H1 (cell line): Measurements from ENCODE around the gene DES. TPM values are rescaled to one million over a fixed set of nuclear protein-coding genes. Genes with fewer than 3 reads are reported as not detected.

Source experiments
- CTCF ChIA-PET: fragments of 300-600 bp; sonication (Branson Sonifier 250); formaldehyde crosslinking; loops from one replicate; lab custom pipeline; 2021; ENCODE audit not compliant: partially characterized antibody; lab: Charles Lee
- POLR2A ChIA-PET: fragments of 300-600 bp; sonication (Branson Sonifier 250); formaldehyde crosslinking; loops from one replicate; lab custom pipeline; 2021; ENCODE audit warnings: inconsistent platforms; ENCODE audit not compliant: partially characterized antibody; lab: Charles Lee
- DNase-seq, 2 experiments: peaks; one replicate each; pipeline versions ENCODE4 v3.0.0 to v3.0.0-alpha.2; 2010 to 2022; ENCODE audit warnings: low spot score in 2 of 2, low read depth in 1 of 2, mixed read lengths in 1 of 2
- FAIRE-seq: peaks from 2 replicates; lab custom pipeline; 2011; peaks lifted over from hg19 to GRCh38; lab: Jason Lieb, UNC
- H2AFZ ChIP-seq: 2 replicates; pipeline ENCODE4 v1.8.1; 2012; ENCODE audit warnings: low read length, inconsistent platforms
- H2AK5ac ChIP-seq: 2 replicates; pipeline ENCODE4 v1.6.1; 2013; ENCODE audit warnings: low read depth, low read length
- H2BK120ac ChIP-seq: replicated peaks from 2 replicates; pipeline ENCODE3; 2013; ENCODE audit warnings: low read depth, low read length, inconsistent platforms
- H2BK12ac ChIP-seq: 2 replicates; pipeline ENCODE4 v1.6.1; 2013; ENCODE audit warnings: low read depth, low read length
- H2BK15ac ChIP-seq: 2 replicates; pipeline ENCODE4 v1.6.1; 2013; ENCODE audit warnings: low read length
- H2BK20ac ChIP-seq: 2 replicates; pipeline ENCODE4 v1.6.1; 2013; ENCODE audit warnings: low read length
- H2BK5ac ChIP-seq: 2 replicates; pipeline ENCODE4 v1.6.1; 2013; ENCODE audit warnings: low read depth, low read length
- H3K14ac ChIP-seq: 2 replicates; pipeline ENCODE4 v1.6.1; 2013; ENCODE audit warnings: inconsistent platforms; ENCODE audit not compliant: insufficient read length
- H3K18ac ChIP-seq: 2 replicates; pipeline ENCODE4 v1.6.1; 2013; ENCODE audit warnings: low read length; ENCODE audit errors: extremely low read depth
- H3K23ac ChIP-seq: 2 replicates; pipeline ENCODE4 v1.6.1; 2013; ENCODE audit warnings: inconsistent platforms; ENCODE audit not compliant: insufficient read length
- H3K23me2 ChIP-seq: 2 replicates; pipeline ENCODE4 v1.6.1; 2013; ENCODE audit warnings: low read depth, low read length
- H3K27ac ChIP-seq: 2 replicates; pipeline ENCODE4 v1.6.1; 2011; ENCODE audit warnings: low read depth, low read length, inconsistent platforms
- H3K27me3 ChIP-seq, 4 experiments: replicated peaks in 1 of 4; 1 replicate in 1 of 4; 2 replicates in 3 of 4; pipeline versions ENCODE4 v1.6.1 to v1.8.1; 2011 to 2013; ENCODE audit warnings: low read length in 3 of 4, mild to moderate bottlenecking in 3 of 4, inconsistent platforms in 2 of 4, mixed read lengths in 2 of 4, moderate library complexity in 1 of 4; ENCODE audit not compliant: control insufficient read depth in 3 of 4, insufficient read depth in 3 of 4; ENCODE audit errors: extremely low read depth in 1 of 4
- H3K36me3 ChIP-seq, 4 experiments: 2 replicates each; pipeline versions ENCODE4 v1.6.1 to v1.8.1; 2011 to 2013; ENCODE audit warnings: mild to moderate bottlenecking in 4 of 4, low read length in 3 of 4, moderate library complexity in 2 of 4, control low read depth in 1 of 4, inconsistent platforms in 1 of 4; ENCODE audit not compliant: insufficient read depth in 4 of 4, control insufficient read depth in 2 of 4
- H3K4ac ChIP-seq: replicated peaks from 2 replicates; pipeline ENCODE3; 2013; ENCODE audit warnings: low read length, low read depth, mixed read lengths, inconsistent platforms; ENCODE audit not compliant: insufficient read length
- H3K4me1 ChIP-seq, 4 experiments: replicated peaks in 1 of 4; 1 replicate in 1 of 4; 2 replicates in 3 of 4; pipeline versions ENCODE4 v1.6.1 to v1.8.1; 2011 to 2013; ENCODE audit warnings: low read length in 3 of 4, inconsistent platforms in 2 of 4, mixed read lengths in 1 of 4; ENCODE audit not compliant: insufficient read depth in 4 of 4, control insufficient read depth in 3 of 4
- H3K4me2 ChIP-seq, 2 experiments: 2 replicates each; pipeline versions ENCODE4 v1.6.1 to v1.8.1; 2011 to 2013; ENCODE audit warnings: low read depth in 2 of 2, low read length in 2 of 2, control low read depth in 1 of 2, inconsistent platforms in 1 of 2, mild to moderate bottlenecking in 1 of 2; ENCODE audit not compliant: insufficient read depth in 1 of 2
- H3K4me3 ChIP-seq, 4 experiments: fragments of 200-600, 300-600 bp in 1 of 4; sonication (generic), shearing (Covaris generic), sonication (Bioruptor Twin) in 1 of 4; 2 replicates each; pipeline versions ENCODE4 v1.5.1 to v1.8.1; 2011 to 2016; ENCODE audit warnings: low read length in 4 of 4, low read depth in 3 of 4, control low read depth in 2 of 4, inconsistent platforms in 2 of 4, mild to moderate bottlenecking in 2 of 4, mixed read lengths in 1 of 4, moderate library complexity in 1 of 4; ENCODE audit not compliant: insufficient read depth in 2 of 4; ENCODE audit errors: extremely low read depth in 1 of 4
- H3K56ac ChIP-seq: replicated peaks from 2 replicates; pipeline ENCODE3; 2013; ENCODE audit warnings: low read depth, mild to moderate bottlenecking, mixed read lengths, low read length, inconsistent platforms; ENCODE audit not compliant: insufficient read length
- H3K79me1 ChIP-seq: 2 replicates; pipeline ENCODE4 v1.6.1; 2013; ENCODE audit warnings: low read depth, low read length, control low read depth
- H3K79me2 ChIP-seq, 2 experiments: 2 replicates each; pipeline versions ENCODE4 v1.6.1 to v1.8.1; 2012 to 2013; ENCODE audit warnings: low read length in 2 of 2, mild to moderate bottlenecking in 2 of 2, inconsistent platforms in 1 of 2; ENCODE audit not compliant: insufficient read depth in 2 of 2, control insufficient read depth in 1 of 2
- H3K9ac ChIP-seq, 4 experiments: replicated peaks in 1 of 4; 1 replicate in 1 of 4; 2 replicates in 3 of 4; pipeline versions ENCODE4 v1.6.1 to v1.8.1; 2011 to 2013; ENCODE audit warnings: low read depth in 3 of 4, low read length in 3 of 4, control low read depth in 2 of 4, mild to moderate bottlenecking in 2 of 4, moderate library complexity in 2 of 4, inconsistent platforms in 1 of 4; ENCODE audit errors: extremely low read depth in 1 of 4
- H3K9me3 ChIP-seq, 2 experiments: 2 replicates each; pipeline versions ENCODE4 v1.6.1 to v1.8.1; 2012 to 2013; ENCODE audit warnings: mild to moderate bottlenecking in 2 of 2, moderate library complexity in 2 of 2, control low read depth in 1 of 2, inconsistent platforms in 1 of 2, low read depth in 1 of 2, low read length in 1 of 2, mixed read lengths in 1 of 2; ENCODE audit not compliant: insufficient read depth in 2 of 2
- H4K20me1 ChIP-seq, 2 experiments: replicated peaks in 1 of 2; 2 replicates each; pipeline versions ENCODE3 to v1.8.1; 2011 to 2013; ENCODE audit warnings: inconsistent platforms in 2 of 2, low read length in 2 of 2, mild to moderate bottlenecking in 1 of 2; ENCODE audit not compliant: insufficient read depth in 2 of 2, control insufficient read depth in 1 of 2
- H4K5ac ChIP-seq: 2 replicates; pipeline ENCODE4 v1.6.1; 2013; ENCODE audit warnings: low read length, low read depth, mixed read lengths, inconsistent platforms; ENCODE audit not compliant: insufficient read length
- H4K8ac ChIP-seq: 2 replicates; pipeline ENCODE4 v1.8.0; 2013; ENCODE audit warnings: mild to moderate bottlenecking, moderate library complexity, low read length, inconsistent platforms; ENCODE audit not compliant: insufficient read depth; ENCODE audit errors: extremely low read depth
- H4K91ac ChIP-seq: replicated peaks from 2 replicates; pipeline ENCODE3; 2013; ENCODE audit warnings: low read length, mixed read lengths, inconsistent platforms; ENCODE audit not compliant: insufficient read length
- ASH2L ChIP-seq: fragments of 200-600, 300-600 bp; sonication (generic); IDR thresholded peaks from one replicate; pipeline ENCODE4 v1.7.1; 2017; ENCODE audit warnings: low read length
- ATF2 ChIP-seq: IDR thresholded peaks from 2 replicates; pipeline ENCODE4 v1.6.1; 2012; ENCODE audit warnings: low read length, inconsistent platforms
- BCL11A ChIP-seq, 2 experiments: IDR thresholded peaks; one replicate each; pipeline ENCODE4 v1.6.1; 2011; ENCODE audit warnings: low read depth in 2 of 2, low read length in 2 of 2, mild to moderate bottlenecking in 2 of 2
- CEBPB ChIP-seq: IDR thresholded peaks from 2 replicates; pipeline ENCODE4 v1.6.1; 2012; ENCODE audit warnings: low read depth, low read length
- FOSL1 ChIP-seq: IDR thresholded peaks from 2 replicates; pipeline ENCODE4 v1.6.1; 2011; ENCODE audit warnings: mild to moderate bottlenecking, low read depth, low read length, moderate library complexity; ENCODE audit not compliant: insufficient read depth
- HDAC6 ChIP-seq: IDR thresholded peaks from one replicate; pipeline ENCODE4 v1.7.1; 2012; ENCODE audit warnings: low read depth, mild to moderate bottlenecking, inconsistent platforms, low read length, moderate library complexity
- POLR2AphosphoS5 ChIP-seq: IDR thresholded peaks from 2 replicates; pipeline ENCODE4 v1.6.1; 2011; ENCODE audit warnings: low read depth, low read length
- SAP30 ChIP-seq: fragments of 300-600 bp; sonication (generic); IDR thresholded peaks from 2 replicates; pipeline ENCODE4 v1.7.1; 2012; ENCODE audit warnings: low read length, moderate library complexity, mild to moderate bottlenecking, inconsistent platforms; ENCODE audit not compliant: insufficient read depth, insufficient replicate concordance
- SIN3A ChIP-seq, 2 experiments: IDR thresholded peaks in 1 of 2; conservative IDR thresholded peaks in 1 of 2; 2 replicates each; pipeline ENCODE4 v1.6.1; 2011 to 2012; ENCODE audit warnings: low read length in 2 of 2, improper control_type of control experiment in 1 of 2, low read depth in 1 of 2, mild to moderate bottlenecking in 1 of 2
- USF2 ChIP-seq: IDR thresholded peaks from 2 replicates; pipeline ENCODE4 v1.6.1; 2011; ENCODE audit warnings: low read length, improper control_type of control experiment
- ZNF274 ChIP-seq: IDR thresholded peaks from 2 replicates; pipeline ENCODE4 v1.7.0; 2012; ENCODE audit warnings: low read length, borderline replicate concordance; ENCODE audit errors: extremely low read depth
- WGBS, 2 experiments: shearing (Covaris generic) in 1 of 2; methylation state at CpG; one replicate each; pipeline versions ENCODE4 v1.1.6 to v1.1.7; 2013 to 2015; ENCODE audit warnings: low lambda C conversion rate in 2 of 2, mixed read lengths in 2 of 2, inconsistent platforms in 1 of 2, low coverage in 1 of 2, missing lambda C conversion rate in 1 of 2; ENCODE audit not compliant: insufficient replicate concordance in 2 of 2, insufficient coverage in 1 of 2, insufficient read length in 1 of 2; ENCODE audit errors: extremely low coverage in 1 of 2, missing lambda C conversion rate in 1 of 2; 5-methylcytosine and 5-hydroxymethylcytosine counted together
- polyA plus RNA-seq, 7 experiments: library from polyadenylated mRNA; depleted of rRNA in 3 of 7; stranded (reverse) in 5 of 7; unstranded in 2 of 7; fragments of >200 nt in 5 of 7; fragments of 200-250 nt in 2 of 7; gene quantifications; 1 replicate in 5 of 7; 2 replicates in 1 of 7; 4 replicates in 1 of 7; pipeline versions ENCODE4 v1.2.1 to v1.2.3, GENCODE V29; 2011 to 2013; ENCODE audit warnings: missing spikeins in 2 of 7, mixed read lengths in 2 of 7
- total RNA-seq: library from RNA; stranded (reverse); fragmentation: NEBNext Ultra II Directional; extraction: Animal tissue kit (Norgen Biotek cat#: 25700); gene quantifications from 2 replicates; pipeline ENCODE4 v1.2.1, GENCODE V29; 2021

Gene DES
- total and polyA plus RNA-seq, 2 of the 8 experiments (the other 6 are each of a cell fraction or from before 2014, with no cell fraction given) = 1.8 to 4.3 TPM

- H4K20me1 ChIP-seq = no peaks in the 10 kb centered on the region
- H3K4ac ChIP-seq = no peak overlapping the region
- H3K79me2 ChIP-seq = no peaks in the 10 kb centered on the region
- no peak overlapping the region for H3K14ac ChIP-seq
- no peak overlapping the region for H2BK120ac ChIP-seq
- peaks cover 3 to 22% (median 8%) of the 10 kb centered on the region in 4 experiments for H3K4me1 ChIP-seq
- H3K23me2 ChIP-seq = no peaks in the 10 kb centered on the region
- no peak for FAIRE-seq
- no peak overlapping the region for H3K18ac ChIP-seq
- POLR2A ChIA-PET = no interaction called here
- no peak overlapping the region for H2BK20ac ChIP-seq
- no peak overlapping the region for H2BK5ac ChIP-seq
- CTCF ChIA-PET = interaction anchor here (0.9 to 13.0 kb wide), 9 partner anchors 9 to 126 kb away, joined by 3 to 407 read pairs (median 73); partner anchors contain the start of genes DES, DNPEP and SPEG
- H2AK5ac ChIP-seq = no peak overlapping the region
- H4K8ac ChIP-seq = no peak overlapping the region
- no peak for TF ChIP-seq POLR2AphosphoS5
- no peak for TF ChIP-seq BCL11A (IDR thresholded peaks at IDR 0.05; ENCODE audit: low read depth in 2 of 2, low read length in 2 of 2)
- no peak for TF ChIP-seq ATF2
- TF ChIP-seq FOSL1 = no peak
- TF ChIP-seq HDAC6 = no peak
- TF ChIP-seq CEBPB = no peak
- no peak for TF ChIP-seq SAP30
- TF ChIP-seq SIN3A (conservative IDR thresholded peaks at IDR 0.05 in 1 of 2, IDR thresholded peaks at IDR 0.05 in 1 of 2; ENCODE audit: low read depth in 1 of 2, low read length in 2 of 2) = no peak
- TF ChIP-seq USF2 = no peak
- no peak for TF ChIP-seq ZNF274
- no peak for TF ChIP-seq ASH2L
- no peak overlapping the region for H3K9ac ChIP-seq
- H3K4me3 ChIP-seq = no peak overlapping the region
- DNase-seq = no peak
- WGBS, 2 experiments = 55% methylated on average over 6 of the region's 6 CpGs; no CpG with 5 or more reads in 1 of the 2 experiments
- H2BK12ac ChIP-seq = no peak overlapping the region
- H3K27ac ChIP-seq = no peak overlapping the region
- H3K4me2 ChIP-seq = no peak overlapping the region
- no peaks in the 10 kb centered on the region for H3K79me1 ChIP-seq
- no peaks in the 10 kb centered on the region for H3K9me3 ChIP-seq
- H4K91ac ChIP-seq = no peak overlapping the region
- H3K56ac ChIP-seq = no peak overlapping the region
- no peak overlapping the region for H4K5ac ChIP-seq
- H2BK15ac ChIP-seq = no peak overlapping the region
- no peak overlapping the region for H2AFZ ChIP-seq
- H3K36me3 ChIP-seq = no peaks in the 10 kb centered on the region
- H3K27me3 ChIP-seq = peaks cover 0 to under 1% (median 0%) of the 10 kb centered on the region in 4 experiments; a peak in 1 of 7 replicates
- no peak overlapping the region for H3K23ac ChIP-seq
Observed at GRCh38 chr2:219400562-219400961, 17.6 kb upstream of the DES start.
